NCI-H2171 (cell line): ENCODE results near the gene SGPP2.
"Not testable (repeated sequence)": the region's sequence is repeated elsewhere in the genome, so short reads cannot be mapped to it uniquely, and the experiment has no call there.

Experiments
- DNase-seq: peaks from one replicate; lab custom pipeline; 2025; lab: John Stamatoyannopoulos, UW

Gene SGPP2, protein sequence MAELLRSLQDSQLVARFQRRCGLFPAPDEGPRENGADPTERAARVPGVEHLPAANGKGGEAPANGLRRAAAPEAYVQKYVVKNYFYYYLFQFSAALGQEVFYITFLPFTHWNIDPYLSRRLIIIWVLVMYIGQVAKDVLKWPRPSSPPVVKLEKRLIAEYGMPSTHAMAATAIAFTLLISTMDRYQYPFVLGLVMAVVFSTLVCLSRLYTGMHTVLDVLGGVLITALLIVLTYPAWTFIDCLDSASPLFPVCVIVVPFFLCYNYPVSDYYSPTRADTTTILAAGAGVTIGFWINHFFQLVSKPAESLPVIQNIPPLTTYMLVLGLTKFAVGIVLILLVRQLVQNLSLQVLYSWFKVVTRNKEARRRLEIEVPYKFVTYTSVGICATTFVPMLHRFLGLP

DNA sequence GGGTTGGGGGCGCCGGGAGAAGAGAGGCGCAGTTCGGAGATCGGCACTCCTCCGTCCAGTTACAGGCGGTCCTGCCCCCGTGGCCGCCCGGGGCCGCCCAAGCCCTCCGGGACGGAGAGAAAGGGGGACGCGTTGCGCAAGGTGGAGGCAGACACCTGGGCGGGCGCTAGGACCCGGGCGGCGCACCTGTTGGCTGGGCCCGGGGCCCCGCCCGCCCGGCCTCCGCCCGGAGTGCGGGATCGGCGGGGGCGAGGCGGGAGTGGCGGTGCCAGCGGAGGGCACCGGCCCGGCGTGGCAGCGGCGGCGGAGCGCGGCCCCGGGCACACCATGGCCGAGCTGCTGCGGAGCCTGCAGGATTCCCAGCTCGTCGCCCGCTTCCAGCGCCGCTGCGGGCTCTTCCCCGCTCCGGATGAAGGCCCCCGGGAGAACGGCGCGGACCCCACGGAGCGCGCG lies at the start of gene SGPP2:
Gene SGPP2, plus strand, starts transcription at position 268 of the 453 bp plus-strand sequence. Its CDS starts 60 bp downstream, at position 328.
- peak; percentile 53 for DNase-seq

DNA sequence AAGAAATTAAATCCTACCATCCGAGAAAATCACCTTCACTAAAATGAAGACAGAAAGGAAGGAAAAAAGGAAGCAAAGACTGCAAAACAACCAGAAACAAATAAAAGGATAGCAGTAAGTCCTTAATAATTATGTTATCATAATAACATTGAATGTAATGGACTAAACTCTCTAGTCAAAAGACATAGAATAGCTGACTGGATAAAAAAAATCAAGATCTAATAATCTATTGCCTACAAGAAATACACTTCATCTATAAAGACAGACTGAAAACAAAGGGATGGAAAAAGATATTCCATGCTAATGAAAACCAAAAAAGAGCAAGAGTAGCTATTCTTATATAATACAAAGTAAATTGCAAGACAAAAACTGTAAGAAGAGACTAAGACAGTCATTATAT lies 48.5 kb upstream of the SGPP2 start:
- no peak for DNase-seq

DNA sequence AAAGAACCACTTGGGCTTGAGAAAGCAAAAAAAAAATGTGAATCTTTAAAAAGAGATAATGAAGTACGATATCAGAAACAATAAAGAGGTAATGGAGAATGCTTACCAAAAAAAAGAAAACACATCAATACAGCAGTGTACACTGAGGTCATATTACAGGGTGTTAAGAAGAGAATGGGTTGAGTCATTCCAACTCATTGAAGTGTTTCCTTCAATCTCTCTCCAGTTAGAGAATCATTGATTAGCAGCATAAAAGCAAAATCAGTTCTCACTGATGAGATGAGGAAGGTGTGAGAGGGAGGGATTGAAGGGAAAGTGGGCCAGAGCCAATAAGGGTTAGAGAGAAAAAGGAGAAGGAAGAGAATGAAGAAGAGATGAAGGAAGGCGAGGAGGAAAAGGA lies 43.9 kb upstream of the SGPP2 start:
- DNase-seq: no peak

DNA sequence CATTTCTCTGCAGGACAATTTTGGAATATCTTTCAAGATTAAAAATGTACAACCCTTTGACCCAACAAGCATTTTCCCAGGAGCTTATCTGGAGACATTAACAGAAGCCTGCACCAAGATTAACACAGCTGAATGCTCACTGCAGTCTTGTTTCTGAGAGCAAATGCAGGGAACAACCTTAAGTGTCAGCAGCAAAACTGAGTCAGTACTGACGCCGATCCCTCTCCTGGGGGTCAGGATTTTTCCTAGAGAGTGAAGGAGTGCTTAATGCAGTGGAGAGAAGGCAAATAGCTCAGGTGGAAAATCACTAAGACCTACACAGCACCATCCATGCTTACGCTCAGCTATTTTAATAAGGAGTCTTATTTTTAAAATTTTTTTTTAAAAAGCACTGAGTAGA lies 42.8 kb upstream of the SGPP2 start:
- no peak for DNase-seq

DNA sequence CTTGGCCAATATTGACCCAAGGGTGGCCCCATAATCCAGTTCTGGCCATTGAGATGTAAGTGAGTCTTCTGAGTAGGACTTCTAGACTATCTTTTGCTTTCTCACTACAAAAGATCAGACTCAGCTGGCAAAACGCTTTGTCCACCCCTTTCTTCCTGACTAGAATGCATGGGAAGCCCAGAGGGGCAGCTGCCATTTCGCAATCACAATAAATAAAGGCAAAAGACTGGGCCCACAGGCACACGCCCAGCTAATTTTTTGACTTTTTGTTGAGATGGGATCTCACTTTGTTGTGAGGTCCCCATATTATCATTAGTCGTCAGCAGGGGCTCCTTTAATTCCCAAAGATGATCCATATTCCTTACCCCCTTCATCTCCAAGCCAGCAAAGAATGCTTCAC lies 41.1 kb upstream of the SGPP2 start:
- no peak for DNase-seq

DNA sequence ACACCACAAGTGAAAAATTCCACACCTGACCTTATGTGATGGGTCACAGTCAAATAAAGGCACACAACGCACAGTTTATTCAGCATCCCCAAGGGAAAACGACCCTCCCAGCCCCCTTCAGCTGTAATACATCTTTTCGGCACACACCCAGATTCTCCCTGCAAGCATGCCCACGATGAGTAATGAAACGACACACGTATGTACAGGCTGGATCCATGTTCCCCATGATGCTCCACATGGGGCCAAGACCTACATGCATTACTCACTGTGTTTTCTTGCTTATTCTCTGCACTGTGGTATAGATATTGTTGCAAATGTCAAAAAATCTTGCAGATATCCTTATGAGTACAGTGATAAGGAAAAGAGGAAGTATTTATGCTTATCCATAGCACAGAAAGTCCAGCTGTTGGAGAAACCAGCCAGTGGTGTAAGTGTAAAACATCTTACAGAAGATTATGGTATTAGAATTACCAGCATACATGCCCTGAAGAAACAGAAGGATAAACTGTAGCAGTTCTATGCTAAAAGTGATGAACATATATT lies 32.5 kb upstream of the SGPP2 start:
- no peak for DNase-seq

DNA sequence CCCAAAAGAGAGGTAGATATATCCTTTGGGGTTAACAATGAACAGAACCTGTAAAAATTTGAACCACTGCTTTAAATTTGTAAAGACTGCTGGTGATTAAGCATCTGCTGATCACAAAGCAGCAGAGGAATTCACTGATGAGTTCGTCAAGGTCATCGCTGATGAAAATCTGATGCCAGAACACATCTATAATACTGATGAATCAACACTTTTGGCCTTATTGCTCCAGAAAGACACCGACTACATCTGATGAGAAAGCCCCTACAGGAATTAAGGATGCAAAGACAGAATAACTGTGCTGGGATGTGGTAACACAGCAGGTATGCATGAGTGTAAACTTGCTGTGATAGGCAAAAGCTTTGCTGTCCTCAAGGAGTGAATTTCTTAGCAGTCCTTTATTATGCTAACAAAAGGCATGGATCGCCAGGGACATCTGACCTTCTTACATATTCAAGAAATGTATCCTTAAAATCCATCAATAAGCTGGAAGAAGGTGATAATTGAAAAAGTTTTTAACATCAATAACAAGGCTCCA lies 30.5 kb upstream of the SGPP2 start:
- no peak for DNase-seq

DNA sequence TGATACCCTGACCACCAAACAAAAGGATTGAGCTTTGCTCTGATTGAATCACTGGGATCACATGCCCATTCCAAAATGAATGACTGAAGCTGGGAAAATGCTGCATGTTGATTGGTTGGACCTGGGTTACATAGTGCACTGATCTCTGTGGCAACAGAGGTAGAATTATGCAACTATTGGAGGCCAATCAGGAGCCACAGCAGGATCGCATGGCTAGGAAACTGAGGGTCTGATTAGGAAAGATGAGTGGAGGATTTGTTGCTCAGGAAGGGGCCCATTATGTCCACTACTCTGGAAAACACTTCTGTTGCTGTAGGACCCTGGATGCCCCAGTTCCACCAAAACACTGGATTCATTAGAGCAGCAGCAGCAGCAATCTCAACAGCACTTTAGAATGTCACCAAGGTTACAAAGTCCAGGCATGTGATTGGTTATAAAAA lies 25.9 kb upstream of the SGPP2 start:
- DNase-seq: peak; percentile 38

DNA sequence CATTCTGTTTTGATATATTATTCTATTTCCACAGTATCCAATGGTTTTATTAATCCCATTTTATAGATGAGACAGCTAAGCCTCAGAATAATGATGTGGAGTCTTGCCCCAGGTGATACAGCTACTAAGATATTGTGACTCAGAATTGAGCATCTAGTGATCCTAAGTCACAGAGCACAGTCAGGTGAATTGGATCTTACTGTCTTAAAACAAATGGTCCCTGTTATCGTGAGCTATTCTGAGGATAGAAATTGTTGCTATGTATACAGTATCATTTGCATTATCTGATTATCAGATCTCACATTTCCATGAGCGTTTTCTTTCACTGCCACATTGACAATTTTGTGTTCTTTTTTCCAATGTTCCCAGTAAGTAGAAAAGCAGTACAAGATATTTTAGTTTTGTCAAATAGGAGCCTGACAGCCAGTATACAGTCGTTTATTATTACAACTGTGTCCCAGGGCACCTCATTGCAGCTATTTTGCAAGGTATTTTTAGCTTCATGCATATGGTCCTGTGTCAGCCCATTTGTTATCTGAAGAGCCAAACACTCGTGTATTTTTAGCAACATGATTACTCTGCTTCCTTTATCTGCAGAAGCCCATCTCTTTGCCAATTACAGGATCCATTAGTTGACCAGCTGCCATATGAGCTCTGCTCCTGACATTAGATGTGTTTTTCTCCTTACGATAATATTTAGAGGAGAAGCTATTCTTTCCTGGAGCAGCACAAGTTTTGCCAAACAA lies 25.1 kb upstream of the SGPP2 start:
- DNase-seq: peak; percentile 82

DNA sequence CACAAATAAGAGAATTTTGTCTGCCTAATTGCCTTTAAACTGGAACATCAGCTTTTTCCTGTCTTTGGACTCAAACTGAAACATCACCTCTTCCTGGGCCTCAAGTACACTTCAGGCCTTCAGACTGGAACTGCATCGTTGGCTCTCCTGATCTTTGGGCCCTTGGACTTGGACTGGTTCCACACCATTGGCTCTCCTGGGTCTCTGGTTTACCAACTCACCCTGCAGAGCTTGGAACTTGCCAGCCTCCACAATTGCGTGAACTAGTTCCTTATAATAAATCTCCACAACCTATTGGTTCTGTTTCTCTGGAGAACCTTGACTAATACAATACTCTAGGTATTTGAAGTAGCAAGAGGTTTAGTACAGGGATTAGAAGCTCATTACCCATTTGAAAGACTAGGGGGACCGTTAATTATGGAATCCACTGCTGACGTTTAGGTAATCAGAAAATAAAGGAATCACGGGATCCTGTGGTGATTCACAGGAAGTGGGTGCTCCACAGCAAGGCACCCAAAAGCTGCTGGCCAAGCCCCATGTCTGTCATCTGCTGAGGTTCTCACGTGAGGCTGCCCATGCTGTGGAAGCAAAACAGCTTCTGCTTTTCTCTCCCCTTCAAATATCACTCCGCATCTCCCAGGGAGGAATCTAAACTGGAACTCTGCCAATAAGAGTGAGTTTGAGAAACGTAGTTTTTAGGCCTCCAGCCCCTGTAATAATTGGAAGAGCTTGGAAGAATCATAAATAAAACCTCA lies 20.0 kb upstream of the SGPP2 start:
- DNase-seq: no peak

DNA sequence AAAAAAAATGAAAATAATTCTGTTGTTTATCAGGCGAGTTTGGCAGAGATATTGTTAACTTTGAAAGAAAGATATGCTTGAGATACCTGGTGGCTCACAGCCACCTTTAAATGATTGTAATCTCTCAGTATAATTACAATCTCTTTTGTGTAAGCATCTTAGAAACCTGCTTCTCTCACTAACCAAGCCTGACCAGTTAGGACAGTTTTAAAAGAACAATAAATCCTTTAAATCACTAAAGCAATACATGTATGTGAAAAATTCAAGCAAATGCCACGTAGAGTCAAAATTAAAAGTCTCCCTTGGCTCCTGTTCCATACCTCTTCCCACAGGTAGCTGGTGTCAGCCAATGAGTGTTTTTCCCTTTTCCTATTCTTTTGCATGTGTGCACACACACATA lies 15.7 kb upstream of the SGPP2 start:
- no peak for DNase-seq

DNA sequence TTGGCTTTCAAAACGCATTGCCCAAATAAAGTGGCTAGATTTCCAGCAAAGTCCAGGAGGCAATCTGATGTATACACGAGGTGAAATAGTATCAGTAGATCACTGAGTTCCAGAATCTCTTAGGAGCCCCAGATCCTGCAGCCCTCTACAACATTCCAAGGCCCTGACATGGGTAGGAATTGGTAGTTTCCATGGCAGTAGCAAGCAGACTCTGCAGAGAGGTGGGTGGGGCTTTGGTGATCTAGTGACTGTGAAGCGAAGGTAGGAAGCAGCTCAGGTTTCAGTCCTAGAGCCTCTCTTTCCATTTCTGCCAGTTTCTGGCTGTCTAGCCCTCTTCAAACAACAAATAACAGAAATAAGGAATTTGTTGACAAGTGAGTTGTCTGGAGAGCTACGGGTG lies 13.8 kb upstream of the SGPP2 start:
- peak; percentile 7 for DNase-seq

DNA sequence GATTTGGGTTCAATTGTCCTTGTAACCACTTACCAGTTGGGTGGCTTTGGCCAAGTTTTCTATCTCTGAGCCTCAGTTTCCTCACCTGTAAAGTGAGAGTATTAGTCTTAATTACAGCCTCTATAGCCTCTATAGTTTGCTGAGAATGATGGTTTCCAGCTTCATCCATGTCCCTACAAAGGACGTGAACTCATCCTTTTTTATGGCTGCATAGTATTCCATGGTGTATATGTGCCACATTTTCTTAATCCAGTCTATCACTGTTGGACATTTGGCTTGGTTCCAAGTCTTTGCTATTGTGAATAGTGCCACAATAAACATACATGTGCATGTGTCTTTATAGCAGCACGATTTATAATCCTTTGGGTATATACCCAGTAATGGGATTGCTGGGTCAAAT lies 12.0 kb upstream of the SGPP2 start:
- not testable (repeated sequence) for DNase-seq

DNA sequence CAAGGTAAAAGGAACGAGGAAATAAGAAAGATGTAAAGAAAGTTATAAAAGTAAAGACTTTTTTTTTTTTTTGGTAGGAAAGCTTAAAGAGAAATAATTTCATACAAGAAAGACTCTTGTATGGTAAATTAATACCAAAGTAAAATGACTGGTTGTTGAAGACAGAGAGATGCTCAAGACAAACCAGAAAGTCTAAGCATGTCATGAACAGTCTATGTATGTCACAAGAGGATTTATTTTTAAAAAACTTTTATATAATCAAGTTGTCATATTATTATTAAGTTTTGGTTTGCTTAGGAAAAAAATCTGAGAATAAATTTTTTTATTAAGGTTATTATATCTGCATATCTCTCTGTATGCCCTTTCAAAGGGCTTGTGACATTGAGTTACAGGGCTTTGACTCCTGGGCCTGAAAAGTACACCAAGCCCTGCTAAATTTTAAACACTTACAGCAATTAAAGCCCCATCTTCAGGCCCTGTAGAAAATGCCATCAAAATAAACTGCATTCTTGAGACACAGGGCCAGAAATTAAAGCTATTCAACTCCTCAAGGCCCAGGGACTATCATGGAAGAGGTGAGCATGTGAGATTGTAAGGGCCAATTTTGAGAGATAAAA lies 10.9 kb upstream of the SGPP2 start:
- DNase-seq: no peak

DNA sequence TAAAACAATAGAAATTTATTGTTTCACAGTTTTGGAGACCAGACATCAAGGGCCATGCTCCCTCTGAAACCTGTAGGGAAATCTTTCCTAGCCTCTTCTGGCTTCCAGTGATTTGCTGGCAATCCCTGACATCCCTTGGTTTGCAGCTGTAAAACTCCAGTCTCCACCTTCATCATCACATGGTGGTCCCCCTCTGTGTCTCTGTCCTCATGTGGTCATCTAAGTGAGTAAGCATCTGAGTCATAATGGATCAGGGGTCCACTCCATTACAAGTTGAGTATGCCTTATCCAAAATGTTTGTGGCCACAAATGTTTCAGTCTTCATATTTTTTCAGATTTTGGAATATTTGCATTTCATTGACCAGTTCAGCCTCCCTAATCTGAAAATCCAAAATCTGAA lies 5.6 kb upstream of the SGPP2 start:
- no peak for DNase-seq

DNA sequence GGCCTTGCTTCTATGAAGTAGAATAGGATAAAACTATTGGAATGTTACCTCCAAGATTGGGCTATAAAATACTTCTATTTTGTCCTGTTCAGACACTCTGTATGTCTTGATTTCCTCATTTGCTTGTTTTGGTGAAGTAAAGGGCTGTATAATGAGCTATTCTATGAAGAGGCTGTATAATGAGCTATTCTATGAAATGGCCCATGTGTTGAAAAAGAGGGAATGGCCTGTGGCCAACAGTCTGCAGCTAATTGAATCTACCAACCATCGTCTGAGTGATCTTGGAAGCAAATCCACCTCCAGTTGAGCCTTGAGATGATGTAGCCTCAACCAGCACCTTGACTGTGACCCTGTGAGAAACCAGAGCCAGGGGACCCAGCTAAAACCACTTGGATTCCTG lies 3.8 kb upstream of the SGPP2 start:
- DNase-seq: no peak

DNA sequence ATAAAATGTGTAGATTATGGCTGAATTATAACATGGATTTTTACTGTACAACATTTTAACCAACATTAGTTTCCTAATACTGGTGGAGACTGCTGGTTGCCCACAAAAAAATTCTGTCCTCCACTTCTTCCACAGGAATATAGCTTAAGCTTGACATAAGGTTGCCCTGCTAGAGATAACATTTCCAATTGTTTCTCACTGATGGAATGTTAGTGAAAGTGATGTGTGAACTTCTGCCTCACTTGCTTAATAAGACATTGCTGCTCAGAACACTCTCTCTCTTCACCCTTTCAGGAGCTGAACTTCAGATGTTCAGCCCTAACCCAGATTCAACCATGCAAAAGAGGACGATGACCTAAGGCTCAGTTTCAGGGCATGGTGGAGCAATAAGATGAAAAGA lies 2.7 kb upstream of the SGPP2 start:
- no peak for DNase-seq

DNA sequence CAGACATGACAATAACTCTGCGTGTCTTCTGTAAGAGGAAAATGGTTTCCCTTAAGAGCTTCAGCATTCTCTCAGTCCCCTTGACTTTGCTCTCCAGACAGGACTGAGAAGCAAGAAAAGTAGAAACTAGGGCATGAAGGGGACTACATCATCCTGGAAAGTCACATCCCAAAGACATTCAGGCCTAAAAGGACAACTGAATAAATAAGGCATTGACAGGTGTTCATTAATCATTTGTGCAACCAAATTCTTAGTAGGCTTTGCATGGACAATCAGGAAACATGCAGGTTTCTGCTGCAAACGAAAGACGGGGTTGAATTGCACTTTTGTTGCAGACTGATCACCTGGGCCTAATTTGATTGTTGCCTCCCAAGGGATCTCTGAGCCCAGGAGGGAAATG lies 1.2 kb upstream of the SGPP2 start:
- DNase-seq: peak; percentile 39

DNA sequence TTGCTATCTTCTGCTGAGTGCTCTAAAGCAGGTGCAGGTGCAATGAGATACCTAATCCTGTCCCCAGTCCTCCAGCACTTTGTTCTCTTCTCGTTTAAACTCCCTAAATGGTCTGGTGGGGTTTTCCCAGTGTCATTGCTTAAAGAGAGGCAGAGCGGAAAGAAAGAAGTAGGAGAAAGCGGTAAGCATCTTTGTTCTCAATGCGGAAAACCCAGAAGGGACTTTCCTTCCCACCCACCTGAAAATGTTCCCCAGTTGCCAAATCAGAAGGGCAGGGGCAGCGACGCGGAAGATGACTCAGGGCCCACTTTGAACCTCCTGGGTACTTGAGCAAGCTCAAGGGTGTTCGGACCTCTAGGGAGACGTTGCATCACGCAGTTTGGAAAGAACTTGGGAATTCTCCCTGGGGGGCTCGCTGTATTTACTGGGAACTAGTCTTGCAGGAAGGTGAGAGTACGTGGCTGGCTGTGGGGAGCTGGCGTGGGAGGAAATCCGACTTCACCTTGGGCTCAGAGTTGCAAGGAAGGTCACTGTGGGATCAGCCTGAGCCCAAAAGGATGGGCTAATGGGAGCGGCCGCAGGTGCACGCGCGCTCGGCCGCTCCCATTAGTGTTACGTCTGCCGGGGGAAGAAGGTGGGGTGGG lies 589 bp upstream of the SGPP2 start:
- peak; percentile 53 for DNase-seq

DNA sequence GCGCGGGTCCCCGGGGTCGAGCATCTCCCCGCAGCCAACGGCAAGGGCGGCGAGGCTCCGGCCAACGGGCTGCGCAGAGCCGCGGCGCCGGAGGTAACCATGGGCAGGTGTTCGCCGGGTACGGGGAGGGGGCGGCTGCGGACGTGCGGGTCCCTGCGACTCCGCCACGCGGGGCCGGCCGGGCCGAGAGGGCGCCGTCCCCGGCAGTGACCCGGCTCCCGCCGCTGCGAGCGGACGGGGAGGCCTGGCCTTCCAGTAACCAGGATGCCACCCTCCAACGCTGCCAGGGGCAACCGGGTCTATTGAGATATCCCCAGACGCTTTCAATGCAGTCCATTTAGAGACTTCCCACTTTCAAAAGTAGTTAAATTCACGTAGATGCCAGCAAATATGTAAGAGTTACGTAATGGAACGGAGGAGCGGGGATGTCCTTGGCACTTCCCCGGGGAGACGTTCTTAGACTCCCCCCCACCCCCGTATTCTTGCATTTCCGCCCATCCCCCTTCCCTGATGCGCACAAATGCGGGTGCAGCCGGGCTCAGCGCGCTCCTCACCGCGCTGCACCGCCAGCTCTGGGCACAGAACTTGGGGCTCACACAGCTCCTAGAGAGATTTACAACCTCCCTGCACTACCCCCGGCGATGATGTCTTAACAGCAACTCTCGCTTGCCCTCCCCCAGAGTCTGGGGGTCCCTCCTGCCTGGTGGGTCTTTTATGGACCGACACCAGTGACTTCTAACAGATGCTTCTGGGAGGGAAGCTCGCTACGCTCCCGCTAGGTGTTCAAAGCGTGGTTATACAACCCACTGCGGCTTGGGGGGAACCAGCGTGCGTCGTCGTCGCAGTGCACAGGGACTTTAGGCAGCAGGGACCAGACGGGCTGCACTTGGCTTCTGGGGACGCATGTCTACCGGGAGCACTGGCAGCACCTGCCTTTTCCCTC lies 657 bp downstream of the SGPP2 start:
- peak; percentile 49 for DNase-seq
